Daoy (cell line): ENCODE measurements around the gene TMEM218. TPM values are rescaled to one million over a fixed set of nuclear protein-coding genes. Genes with fewer than 3 reads are reported as not detected.

Experiments
- DNase-seq: peaks from one replicate; pipeline ENCODE4 v3.0.0-alpha.2; 2015; ENCODE audit warnings: low read depth
- total RNA-seq: library from RNA; depleted of rRNA; stranded (reverse); fragments of >200 nt; shearing (Covaris generic); gene quantifications from 2 replicates; pipeline ENCODE4 v1.2.3, GENCODE V29; 2014

Gene TMEM218
- total RNA-seq, 1 experiment from 2014 or later: 25.1 TPM

GRCh38 chr11:125075900-125076317 lies 35.5 kb downstream of the TMEM218 start:
- peak; percentile 55 for DNase-seq

- DNase-seq: no peak
These were observed 36.2 kb downstream of the TMEM218 start for GRCh38 chr11:125075242-125075625.

- DNase-seq: no peak
These were observed 36.8 kb downstream of the TMEM218 start for GRCh38 chr11:125074511-125075241.

- no peak for DNase-seq
These were observed 37.6 kb downstream of the TMEM218 start for GRCh38 chr11:125073616-125074483.

- DNase-seq: no peak
These were observed 38.4 kb downstream of the TMEM218 start for GRCh38 chr11:125072961-125073590.

GRCh38 chr11:125072218-125072960 lies 39.0 kb downstream of the TMEM218 start:
- no peak for DNase-seq

- no peak for DNase-seq
These were observed 39.6 kb downstream of the TMEM218 start for GRCh38 chr11:125071846-125072217.

- no peak for DNase-seq
These were observed 40.0 kb downstream of the TMEM218 start for GRCh38 chr11:125071435-125071834.

GRCh38 chr11:125070699-125071254 lies 40.6 kb downstream of the TMEM218 start:
- peak; percentile 68 for DNase-seq

GRCh38 chr11:125069796-125070195 lies 41.6 kb downstream of the TMEM218 start:
- DNase-seq: peak; percentile 76

- DNase-seq: no peak
These were observed 42.4 kb downstream of the TMEM218 start for GRCh38 chr11:125069008-125069407.

- DNase-seq: no peak
These were observed 43.1 kb downstream of the TMEM218 start for GRCh38 chr11:125068368-125068767.

GRCh38 chr11:125064070-125064469 lies 47.4 kb downstream of the TMEM218 start:
- no peak for DNase-seq

- DNase-seq: peak; percentile 28
These were observed 47.9 kb downstream of the TMEM218 start for GRCh38 chr11:125063429-125064043.

- DNase-seq: peak; percentile 84
These were observed 48.4 kb downstream of the TMEM218 start, which contains the start of gene SLC37A2 for GRCh38 chr11:125062931-125063428. TSS of gene SLC37A2 (plus strand) at chr11:125063305. CDS start at chr11:125063368, 63 bp downstream.

- no peak for DNase-seq
These were observed 49.1 kb downstream of the TMEM218 start for GRCh38 chr11:125062218-125062930.

GRCh38 chr11:125061281-125061680 lies 50.1 kb downstream of the TMEM218 start:
- no peak for DNase-seq

GRCh38 chr11:125057693-125058016 lies 53.8 kb downstream of the TMEM218 start:
- DNase-seq: no peak

GRCh38 chr11:125056931-125057692 lies 54.3 kb downstream of the TMEM218 start:
- no peak for DNase-seq
